HG03342 (cell line): ENCODE results near the gene RNPEPL1.
"Not testable (repeated sequence)": the region's sequence is repeated elsewhere in the genome, so short reads cannot be mapped to it uniquely, and the experiment has no call there.

Experiments used
- ATAC-seq: cut with Tn5 transposase; IDR thresholded peaks from one replicate; pipeline ENCODE4 v1.9.1; 2021; ENCODE audit warnings: mild to moderate bottlenecking, moderate library complexity; ENCODE audit not compliant: unreplicated experiment

RNPEPL1 gene, protein sequence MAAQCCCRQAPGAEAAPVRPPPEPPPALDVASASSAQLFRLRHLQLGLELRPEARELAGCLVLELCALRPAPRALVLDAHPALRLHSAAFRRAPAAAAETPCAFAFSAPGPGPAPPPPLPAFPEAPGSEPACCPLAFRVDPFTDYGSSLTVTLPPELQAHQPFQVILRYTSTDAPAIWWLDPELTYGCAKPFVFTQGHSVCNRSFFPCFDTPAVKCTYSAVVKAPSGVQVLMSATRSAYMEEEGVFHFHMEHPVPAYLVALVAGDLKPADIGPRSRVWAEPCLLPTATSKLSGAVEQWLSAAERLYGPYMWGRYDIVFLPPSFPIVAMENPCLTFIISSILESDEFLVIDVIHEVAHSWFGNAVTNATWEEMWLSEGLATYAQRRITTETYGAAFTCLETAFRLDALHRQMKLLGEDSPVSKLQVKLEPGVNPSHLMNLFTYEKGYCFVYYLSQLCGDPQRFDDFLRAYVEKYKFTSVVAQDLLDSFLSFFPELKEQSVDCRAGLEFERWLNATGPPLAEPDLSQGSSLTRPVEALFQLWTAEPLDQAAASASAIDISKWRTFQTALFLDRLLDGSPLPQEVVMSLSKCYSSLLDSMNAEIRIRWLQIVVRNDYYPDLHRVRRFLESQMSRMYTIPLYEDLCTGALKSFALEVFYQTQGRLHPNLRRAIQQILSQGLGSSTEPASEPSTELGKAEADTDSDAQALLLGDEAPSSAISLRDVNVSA

DNA sequence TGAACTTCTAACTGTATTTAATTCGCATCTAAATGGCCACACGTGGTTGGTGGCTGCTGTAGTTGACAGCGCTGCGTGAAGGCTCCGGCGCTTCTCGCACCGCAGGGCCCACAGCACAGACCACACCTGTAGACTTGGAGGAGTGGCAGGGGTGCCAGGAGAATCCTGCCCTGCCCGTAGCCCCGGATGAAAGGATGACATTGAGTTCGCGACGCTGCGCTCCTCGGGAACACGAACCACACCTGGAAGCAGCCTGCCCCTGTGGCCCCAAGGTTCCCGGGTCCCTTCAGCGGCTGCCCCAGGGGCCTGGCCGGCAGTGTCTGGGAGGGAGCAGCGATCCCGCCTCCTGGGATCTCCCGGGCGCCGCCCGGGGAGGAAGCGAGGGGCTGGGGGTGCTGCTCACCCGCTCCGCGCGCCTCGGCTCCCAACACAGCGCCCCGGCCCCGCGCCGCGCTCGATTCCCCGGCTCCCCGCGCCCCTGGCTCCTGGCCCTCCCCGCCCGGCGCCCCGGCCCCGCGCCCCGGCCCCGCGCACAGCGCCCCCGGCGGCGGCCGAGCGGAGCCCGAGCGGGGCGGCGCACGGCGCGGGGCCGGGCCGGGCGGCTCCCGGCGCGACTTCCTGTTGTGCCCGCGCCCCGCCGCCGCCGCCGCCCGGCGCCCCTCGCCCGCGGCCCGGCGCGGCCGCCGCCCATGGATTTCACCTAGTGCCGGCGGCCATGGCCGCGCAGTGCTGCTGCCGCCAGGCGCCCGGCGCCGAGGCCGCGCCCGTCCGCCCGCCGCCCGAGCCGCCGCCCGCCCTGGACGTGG is at the start of gene RNPEPL1:
TSS of gene RNPEPL1 (plus strand) at position 613 of the 806 bp plus-strand sequence. CDS start at position 716, 103 bp downstream.
- peak; percentile 31 for ATAC-seq

DNA sequence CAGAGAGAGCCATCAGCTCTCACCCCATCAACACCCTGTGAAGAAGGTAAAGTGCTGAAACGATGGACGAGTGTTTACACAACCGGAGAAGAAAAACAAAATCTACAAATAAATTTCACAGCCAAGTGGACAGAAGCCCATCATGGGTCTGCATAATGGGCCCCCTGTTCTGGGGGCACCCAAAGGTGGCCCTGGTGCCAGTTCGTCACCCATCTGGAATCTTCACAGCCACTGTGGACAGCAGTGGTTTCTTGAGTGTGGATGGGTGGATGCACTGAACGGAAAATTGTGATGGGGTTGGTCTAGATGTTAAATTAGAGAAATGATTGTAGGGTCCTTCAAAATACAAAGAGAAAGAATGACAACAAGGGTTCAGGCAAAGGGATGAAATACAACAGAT is 49.3 kb upstream of the RNPEPL1 start:
- ATAC-seq, result no peak

- ATAC-seq, result no peak
Measured at GRCh38 chr2:240519396-240520129, 48.7 kb upstream of the RNPEPL1 start.

DNA sequence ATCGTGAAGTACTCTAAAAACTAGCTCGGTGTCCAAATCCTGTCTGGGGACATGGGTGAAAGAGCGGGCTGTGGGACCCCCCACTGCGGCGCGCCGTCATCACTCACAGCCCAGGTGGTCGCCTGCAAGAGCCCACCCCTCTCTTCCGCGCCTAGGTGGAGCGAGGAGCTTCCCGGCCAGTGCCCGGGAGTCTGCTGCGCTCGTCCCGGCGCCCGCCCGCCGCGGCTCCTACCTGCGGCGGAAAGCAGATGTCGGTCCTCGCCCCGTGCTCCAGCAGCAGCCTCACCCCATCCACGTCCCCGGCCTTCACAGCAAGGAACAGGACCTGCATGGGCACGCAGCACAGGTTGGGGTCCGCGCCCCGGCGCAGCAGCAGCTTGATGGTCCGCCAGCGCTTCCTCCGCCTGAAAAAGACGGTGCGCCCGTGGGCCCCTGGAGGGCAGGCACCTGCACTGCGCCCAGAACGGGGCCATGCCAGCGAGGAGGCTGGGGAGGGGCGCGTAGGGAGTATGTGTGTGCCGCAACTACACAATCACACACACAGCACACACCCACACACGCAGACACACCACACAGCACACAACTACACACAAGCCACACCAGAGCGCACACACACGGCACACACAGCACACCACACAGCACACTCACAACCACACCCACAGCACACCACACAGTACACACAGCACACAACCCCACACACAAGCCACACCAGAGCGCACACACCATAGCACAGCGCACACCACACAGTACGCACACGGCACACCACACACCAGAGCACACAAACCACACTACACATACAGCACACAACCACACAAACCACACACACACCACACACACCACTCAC is 47.9 kb upstream of the RNPEPL1 start:
- ATAC-seq, result no peak

- no peak for ATAC-seq
Measured at GRCh38 chr2:240520974-240521350, 47.3 kb upstream of the RNPEPL1 start.

DNA sequence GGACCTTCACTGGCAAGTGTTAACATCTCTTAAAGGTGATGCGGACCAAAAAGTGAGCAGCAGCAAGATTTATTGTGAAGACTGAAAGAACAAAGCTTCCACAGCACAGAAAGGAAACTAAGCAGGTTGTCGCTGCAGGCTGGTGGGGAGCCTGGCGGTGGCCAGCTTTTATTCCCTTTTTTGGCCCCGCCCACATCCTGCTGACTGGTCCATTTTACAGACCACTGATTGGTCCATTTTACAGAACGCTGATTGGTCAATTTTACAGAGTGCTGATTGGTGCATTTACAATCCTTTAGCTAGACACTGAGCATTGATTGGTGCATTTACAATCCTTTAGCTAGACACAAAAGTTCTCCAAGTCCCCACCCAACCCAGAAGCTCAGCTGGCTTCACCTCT is 46.4 kb upstream of the RNPEPL1 start:
- ATAC-seq, result not testable (repeated sequence)

DNA sequence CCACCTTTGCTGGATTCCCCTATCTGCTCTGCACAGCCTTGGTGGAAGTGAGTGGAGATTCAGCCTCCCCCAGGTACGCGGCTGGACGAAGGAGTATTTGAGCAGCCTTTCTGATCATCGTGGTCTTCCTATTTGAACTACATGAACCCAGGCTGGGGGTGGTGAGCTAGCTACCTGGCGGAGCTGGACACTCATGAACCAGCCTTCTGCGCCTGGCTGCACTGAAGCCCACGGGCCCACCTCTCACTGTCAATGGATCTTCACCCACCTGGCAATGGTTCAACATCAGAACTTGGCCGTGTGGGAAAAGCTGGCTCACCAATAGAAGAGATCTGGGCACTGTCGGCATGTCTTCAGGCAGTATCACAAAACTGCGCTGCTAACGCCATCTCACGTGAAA is 45.9 kb upstream of the RNPEPL1 start:
- ATAC-seq, result no peak

- ATAC-seq, result no peak
Measured at GRCh38 chr2:240523451-240524281, 44.6 kb upstream of the RNPEPL1 start.

DNA sequence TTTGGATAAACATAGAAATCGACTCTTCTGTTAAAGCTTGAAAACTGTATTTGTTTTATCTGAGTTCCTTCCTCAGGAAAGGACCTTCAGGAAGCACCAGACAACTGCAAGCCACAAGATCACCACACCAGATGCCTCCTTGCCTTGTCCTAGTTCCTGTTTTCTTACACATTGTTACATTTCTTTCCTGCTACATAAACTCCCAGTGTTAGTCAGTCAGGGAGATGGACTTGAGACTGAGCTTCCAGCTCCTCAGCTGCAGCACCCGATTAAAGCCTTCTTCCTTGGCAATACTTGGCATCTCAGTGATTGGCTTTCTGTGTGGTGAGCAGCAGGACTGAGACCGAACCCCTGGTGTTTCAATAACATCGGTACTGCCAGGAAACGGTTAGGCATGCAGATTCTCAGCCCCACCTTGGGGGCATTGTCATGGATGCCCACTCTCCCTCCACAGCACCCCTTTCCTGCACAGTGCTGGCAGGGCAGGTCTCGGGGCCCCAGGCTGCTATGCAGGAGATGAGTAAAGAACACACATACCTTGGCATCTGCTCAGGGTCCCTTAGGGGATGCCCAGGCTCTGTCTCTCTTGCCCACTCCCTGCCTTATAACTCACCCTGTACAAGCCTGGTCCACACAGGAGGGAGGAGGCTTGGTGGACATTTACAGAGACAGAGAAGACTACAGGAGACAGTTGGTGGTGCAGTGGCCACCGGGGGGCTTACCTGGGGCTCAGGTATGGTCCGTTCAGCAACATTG is 43.1 kb upstream of the RNPEPL1 start:
- ATAC-seq, result no peak

DNA sequence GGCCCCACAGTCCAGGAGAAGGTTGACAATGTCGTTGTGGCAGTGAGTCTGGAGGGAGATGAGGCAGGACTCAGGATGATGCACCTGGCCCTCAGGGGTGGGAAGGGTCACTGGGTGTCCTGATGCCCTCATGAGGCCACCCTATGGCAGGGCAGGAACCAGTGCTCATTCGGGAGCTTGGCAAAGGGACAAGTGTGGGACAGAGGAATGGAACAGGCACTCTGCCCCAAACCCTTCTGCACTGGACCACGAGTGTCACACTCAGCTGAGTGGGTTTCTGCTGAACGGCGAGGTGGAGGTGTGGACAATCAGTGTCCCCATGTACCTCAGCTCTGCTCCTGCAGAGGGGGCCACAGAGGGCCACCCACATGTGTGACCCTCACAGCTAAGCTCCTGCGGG is 42.5 kb upstream of the RNPEPL1 start:
- no peak for ATAC-seq

GRCh38 chr2:240526521-240526920 is 41.8 kb upstream of the RNPEPL1 start:
- ATAC-seq, result no peak

DNA sequence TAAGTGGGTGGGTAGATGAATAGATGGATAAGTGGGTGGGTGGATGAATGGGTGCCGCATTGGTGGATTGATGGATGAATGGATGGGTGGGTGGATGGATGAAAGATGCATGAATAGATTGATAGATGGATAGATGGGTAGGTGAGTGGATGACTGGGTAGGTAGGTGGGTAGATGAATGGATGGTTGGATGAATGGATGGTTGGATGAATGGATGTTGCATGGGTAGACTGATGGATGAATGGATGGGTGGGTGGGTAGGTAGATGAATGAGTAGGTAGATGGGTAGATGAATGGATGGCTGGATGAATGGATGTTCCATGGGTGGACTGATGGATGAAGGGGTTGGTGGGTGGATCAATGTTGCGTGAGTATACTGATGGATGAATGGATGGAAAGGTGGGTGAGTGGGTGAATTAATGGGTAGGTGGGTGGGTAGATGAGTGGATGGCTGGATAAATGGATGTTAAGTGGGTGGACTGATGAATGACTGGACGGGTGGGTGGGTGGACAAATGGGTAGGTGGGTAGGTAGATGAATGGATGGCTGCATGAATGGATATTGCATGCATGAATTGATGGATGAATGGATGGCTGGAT is 41.0 kb upstream of the RNPEPL1 start:
- ATAC-seq, result no peak

DNA sequence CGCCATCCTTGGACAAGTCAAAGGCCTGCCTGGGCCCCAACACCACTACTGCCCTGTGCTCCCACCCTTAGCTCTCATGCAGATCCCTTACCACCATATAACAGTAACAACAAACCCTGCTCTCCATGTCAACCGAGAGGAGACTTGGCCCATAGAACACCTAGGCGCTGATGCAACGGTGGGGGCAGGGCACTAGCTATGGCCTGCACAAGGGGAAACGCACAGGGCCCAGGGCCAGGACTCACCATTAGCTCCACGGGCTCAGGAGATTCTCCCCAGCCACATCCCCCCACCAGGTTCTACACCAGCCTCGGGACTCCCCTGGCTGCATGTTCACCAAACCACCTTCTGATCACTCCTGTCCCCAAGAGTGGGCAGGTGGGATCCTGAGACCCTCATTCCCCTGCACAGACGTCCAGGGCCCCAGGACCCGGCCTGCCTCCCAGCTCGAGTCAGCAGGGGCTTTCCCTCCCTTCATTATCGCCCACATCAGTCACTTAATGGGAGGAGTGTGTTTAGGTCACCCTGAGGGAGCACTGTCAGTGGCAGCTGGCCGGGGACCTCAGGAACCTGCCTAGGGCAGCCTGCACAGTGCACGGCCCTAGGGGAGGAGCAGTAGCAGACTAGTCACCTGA is 39.8 kb upstream of the RNPEPL1 start:
- ATAC-seq, result no peak

DNA sequence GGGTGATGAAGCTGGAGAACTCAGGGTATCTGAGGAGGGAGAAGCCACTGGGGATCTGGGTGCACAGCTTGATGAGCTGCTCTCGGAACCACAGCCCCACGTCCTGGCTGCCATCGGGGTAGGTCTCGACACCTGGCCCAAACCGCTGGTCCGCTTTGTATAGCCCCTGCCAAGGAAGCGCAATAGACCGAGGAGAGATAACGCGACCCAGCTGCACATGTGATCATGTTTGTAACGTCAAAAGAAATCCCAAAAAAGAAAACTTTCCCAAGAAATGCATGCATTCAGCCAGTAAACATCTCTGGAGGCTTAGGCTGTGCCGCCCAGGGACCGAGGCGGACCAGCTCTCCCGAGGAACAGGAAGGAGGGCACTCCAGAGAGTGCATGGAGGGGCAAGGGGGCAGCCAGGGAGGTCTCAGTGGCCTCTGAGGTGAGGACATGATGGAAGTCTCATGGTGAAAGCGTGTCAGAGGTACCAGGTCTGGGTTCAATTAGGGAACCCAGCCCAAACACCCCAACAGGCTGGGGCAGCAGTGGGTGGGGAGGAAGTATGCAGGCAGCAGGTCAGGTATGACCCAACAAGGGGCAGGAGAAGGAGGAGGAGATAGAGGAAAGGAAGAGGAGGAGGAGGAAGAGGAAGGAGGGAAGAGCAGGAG is 38.8 kb upstream of the RNPEPL1 start:
- ATAC-seq, result no peak

GRCh38 chr2:240530181-240530580 is 38.1 kb upstream of the RNPEPL1 start:
- no peak for ATAC-seq

GRCh38 chr2:240531038-240531437 is 37.2 kb upstream of the RNPEPL1 start:
- ATAC-seq, result no peak
